Measurements from ENCODE around the gene TMPRSS13. TPM values are rescaled to one million over a fixed set of nuclear protein-coding genes. Genes with fewer than 3 reads are reported as not detected.

The TMPRSS13 gene
- total and polyA plus RNA-seq, 7 donors, result not detected

DNA sequence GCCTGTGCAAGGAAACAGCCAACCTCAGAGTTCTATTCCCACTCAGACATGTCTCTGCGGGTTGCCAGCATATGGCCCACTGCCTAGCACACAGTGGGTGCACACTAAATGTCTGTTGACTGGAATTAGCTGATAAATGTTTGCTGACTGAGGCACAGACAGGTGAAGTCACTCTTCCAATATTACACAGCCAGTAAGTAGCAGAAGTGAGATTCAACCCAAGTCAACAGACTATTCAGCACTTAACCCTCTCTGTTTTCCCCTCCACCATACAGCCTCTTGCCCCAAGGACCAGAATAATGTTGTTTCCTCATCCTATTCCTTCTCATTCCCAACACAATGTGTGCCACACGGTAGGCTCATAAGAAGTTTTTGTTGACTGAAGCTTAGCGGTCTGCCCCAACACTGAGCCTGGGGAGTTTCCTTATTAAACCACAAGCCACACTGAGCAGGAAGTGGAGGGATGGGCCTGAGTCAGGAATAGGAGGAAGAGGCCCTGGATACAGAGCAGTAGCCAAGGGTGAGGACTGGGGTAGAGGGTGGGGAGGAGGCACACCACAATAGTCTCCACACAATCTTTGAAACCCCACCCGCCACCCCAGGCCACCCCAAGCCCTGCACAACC lies 41.3 kb upstream of the TMPRSS13 start:
- Histone ChIP-seq H3K27ac (no peak overlapping the region), H3K9me3 (no peaks in the 10 kb centered on the region), H3K27me3 (ENCODE audit: insufficient read depth in 3 of 3, low read length in 2 of 3) (no peaks in the 10 kb centered on the region), H3K4me1 (no peaks in the 10 kb centered on the region), H3K36me3 (ENCODE audit: insufficient read depth in 1 of 2, low read depth in 1 of 2) (no peaks in the 10 kb centered on the region), H3K4me3 (no peak overlapping the region)
- DNase-seq, result no peak
- intact Hi-C loops (cut with DNase I), result no loop called here
- TF ChIP-seq, protein P1, sequence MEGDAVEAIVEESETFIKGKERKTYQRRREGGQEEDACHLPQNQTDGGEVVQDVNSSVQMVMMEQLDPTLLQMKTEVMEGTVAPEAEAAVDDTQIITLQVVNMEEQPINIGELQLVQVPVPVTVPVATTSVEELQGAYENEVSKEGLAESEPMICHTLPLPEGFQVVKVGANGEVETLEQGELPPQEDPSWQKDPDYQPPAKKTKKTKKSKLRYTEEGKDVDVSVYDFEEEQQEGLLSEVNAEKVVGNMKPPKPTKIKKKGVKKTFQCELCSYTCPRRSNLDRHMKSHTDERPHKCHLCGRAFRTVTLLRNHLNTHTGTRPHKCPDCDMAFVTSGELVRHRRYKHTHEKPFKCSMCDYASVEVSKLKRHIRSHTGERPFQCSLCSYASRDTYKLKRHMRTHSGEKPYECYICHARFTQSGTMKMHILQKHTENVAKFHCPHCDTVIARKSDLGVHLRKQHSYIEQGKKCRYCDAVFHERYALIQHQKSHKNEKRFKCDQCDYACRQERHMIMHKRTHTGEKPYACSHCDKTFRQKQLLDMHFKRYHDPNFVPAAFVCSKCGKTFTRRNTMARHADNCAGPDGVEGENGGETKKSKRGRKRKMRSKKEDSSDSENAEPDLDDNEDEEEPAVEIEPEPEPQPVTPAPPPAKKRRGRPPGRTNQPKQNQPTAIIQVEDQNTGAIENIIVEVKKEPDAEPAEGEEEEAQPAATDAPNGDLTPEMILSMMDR (IDR thresholded peaks at IDR 0.05), result no peak
- WGBS, 3 donors, result 81 to 87% (median 82%) methylated on average over 4 of the region's 4 CpGs
- no peak for ATAC-seq

DNA sequence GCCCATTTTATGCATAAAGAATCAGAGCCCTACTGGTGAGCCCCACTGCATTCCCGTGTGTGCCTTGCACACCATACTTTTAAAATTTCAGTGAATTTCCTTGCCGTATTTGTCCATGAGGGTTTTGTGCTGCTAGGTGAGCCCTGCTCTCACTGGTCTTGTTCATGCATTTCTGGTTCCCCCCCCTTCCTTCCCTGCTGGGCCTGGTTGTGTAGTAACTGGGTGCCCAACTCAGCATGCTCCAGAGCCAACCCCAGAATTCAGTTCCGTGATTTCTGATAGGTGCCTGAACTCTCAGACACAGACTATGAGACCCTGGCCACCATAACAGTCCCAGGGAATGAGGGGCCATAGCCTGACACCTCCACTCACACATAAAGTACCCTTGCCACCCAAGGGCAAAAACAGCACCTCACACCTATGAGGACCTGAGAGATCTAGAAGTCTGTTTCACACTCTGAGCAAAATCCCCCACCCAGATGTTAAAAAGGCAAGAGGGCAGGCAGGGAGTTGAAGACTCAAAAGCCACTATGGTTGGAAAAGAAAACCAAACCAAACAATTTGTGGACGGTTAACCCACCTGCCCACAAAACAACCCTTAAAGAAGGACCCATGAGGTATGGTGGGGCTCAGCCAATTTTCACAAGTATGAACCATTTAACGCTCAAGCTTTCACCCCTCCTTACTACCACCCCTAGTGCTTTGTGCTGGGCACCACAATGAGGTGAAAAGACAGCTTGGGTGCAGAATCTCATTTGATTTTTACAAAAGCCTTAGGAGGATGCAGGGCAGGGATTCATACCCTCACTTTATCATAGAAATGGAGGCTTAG lies 40.2 kb upstream of the TMPRSS13 start:
- H3K9me3 ChIP-seq, result no peaks in the 10 kb centered on the region
- H3K4me1 ChIP-seq, result no peaks in the 10 kb centered on the region
- H3K4me3 ChIP-seq, result no peak overlapping the region
- ATAC-seq (no peak), DNase-seq (no peak)
- intact Hi-C loops (cut with DNase I), result no loop called here
- WGBS, 3 donors, result 83 to 92% (median 89%) methylated on average over 5 of the region's 5 CpGs
- H3K27me3 ChIP-seq (ENCODE audit: insufficient read depth in 3 of 3, low read length in 2 of 3), result no peaks in the 10 kb centered on the region
- H3K36me3 ChIP-seq (ENCODE audit: insufficient read depth in 1 of 2, low read depth in 1 of 2), result no peaks in the 10 kb centered on the region
- TF ChIP-seq, protein P1 (IDR thresholded peaks at IDR 0.05), result no peak
- no peak overlapping the region for H3K27ac ChIP-seq

DNA sequence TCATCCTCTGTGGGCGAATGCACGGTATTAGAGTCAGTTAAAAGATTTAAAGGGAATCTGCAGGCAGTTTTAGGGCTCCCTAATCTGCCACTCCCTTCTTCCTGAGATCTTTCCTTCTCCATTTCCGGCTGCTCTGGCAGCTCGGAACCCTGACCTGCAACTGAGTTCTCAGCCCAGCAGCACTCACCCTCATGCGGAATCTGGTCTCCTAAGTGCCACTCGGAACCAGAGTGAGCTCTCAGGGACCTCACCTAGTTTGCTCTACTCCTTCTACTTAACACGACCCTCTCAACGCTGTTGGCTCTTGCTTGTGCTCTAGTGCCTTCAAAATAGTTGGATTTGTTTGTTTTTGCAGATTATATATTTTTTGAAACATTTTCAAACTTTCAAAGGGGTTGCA lies 37.7 kb upstream of the TMPRSS13 start:
- Histone ChIP-seq H3K4me1 (no peaks in the 10 kb centered on the region), H3K27me3 (ENCODE audit: insufficient read depth in 3 of 3, low read length in 2 of 3) (no peaks in the 10 kb centered on the region), H3K36me3 (ENCODE audit: insufficient read depth in 1 of 2, low read depth in 1 of 2) (no peaks in the 10 kb centered on the region), H3K4me3 (no peak overlapping the region), H3K9me3 (no peaks in the 10 kb centered on the region), H3K27ac (no peak overlapping the region)
- ATAC-seq, result no peak
- TF ChIP-seq, protein P1 (IDR thresholded peaks at IDR 0.05), result no peak
- DNase-seq, result no peak
- intact Hi-C loops (cut with DNase I), result no loop called here
- WGBS, 3 donors, result 65 to 71% (median 66%) methylated on average over 8 of the region's 8 CpGs

DNA sequence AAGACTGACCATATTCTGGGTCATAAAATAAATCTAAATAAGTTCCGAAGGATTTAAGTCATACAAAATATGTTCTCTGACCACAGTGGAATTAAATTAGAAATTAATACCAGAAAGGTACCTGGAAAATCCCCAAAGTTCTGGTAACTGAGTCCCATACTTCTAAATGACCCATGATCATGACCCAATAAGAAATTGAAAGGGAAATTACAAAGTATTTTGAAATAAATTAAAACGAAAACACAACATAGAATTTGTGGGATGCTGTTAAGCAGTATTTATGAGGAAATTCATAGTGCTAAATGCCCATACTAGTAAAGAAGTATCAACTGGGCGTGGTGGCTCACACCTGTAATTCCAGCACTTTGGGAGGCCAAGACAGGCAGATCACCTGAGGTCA lies 33.6 kb upstream of the TMPRSS13 start:
- ATAC-seq, result no peak
- intact Hi-C loops (cut with DNase I), result no loop called here
- H3K4me1 ChIP-seq, result no peaks in the 10 kb centered on the region
- TF ChIP-seq, protein P1 (IDR thresholded peaks at IDR 0.05), result no peak
- no peaks in the 10 kb centered on the region for H3K27me3 ChIP-seq (ENCODE audit: insufficient read depth in 3 of 3, low read length in 2 of 3)
- no peaks in the 10 kb centered on the region for H3K36me3 ChIP-seq (ENCODE audit: insufficient read depth in 1 of 2, low read depth in 1 of 2)
- H3K4me3 ChIP-seq, result no peak overlapping the region
- no peaks in the 10 kb centered on the region for H3K9me3 ChIP-seq
- WGBS, 3 donors, result 90 to 94% (median 93%) methylated on average over 3 of the region's 3 CpGs
- DNase-seq, result no peak
- no peak overlapping the region for H3K27ac ChIP-seq

Data from psoas muscle (tissue), 8 donors.